Effector memory CD8-positive, alpha-beta T cell (primary cell): ENCODE measurements around the gene TMTC4.
"Not testable (repeated sequence)": the region's sequence is repeated elsewhere in the genome, so short reads cannot be mapped to it uniquely, and the experiment has no call there.

Source experiments
- ATAC-seq: fragments of 150-1000 bp; cut with Tn5 transposase; replicated peaks from 2 replicates; pipeline ENCODE4 v1.10.0; 2021; ENCODE audit warnings: mild to moderate bottlenecking, moderate library complexity
- DNase-seq, 3 experiments: peaks; one replicate each; pipeline ENCODE4 v3.0.0; 2021
- H3K27ac Mint-ChIP-seq, 2 donors: one replicate each; pipeline ENCODE4 v1.8.0; 2022; ENCODE audit warnings: mild to moderate bottlenecking in 2 of 2, mixed read lengths in 2 of 2, moderate library complexity in 2 of 2
- H3K27me3 Mint-ChIP-seq, 2 donors: one replicate each; pipeline ENCODE4 v1.8.0; 2022; ENCODE audit warnings: mixed read lengths in 2 of 2
- H3K36me3 Mint-ChIP-seq: one replicate; pipeline ENCODE4 v1.8.0; 2022; ENCODE audit warnings: mild to moderate bottlenecking, moderate library complexity, mixed read lengths; ENCODE audit not compliant: insufficient read depth
- H3K4me1 Mint-ChIP-seq, 2 donors: one replicate each; pipeline ENCODE4 v1.8.0; 2022; ENCODE audit warnings: low read depth in 2 of 2, mixed read lengths in 2 of 2
- H3K4me3 Mint-ChIP-seq, 2 donors: one replicate each; pipeline ENCODE4 v1.8.0; 2022; ENCODE audit warnings: mild to moderate bottlenecking in 2 of 2, mixed read lengths in 2 of 2, moderate library complexity in 2 of 2
- H3K9me3 Mint-ChIP-seq, 2 donors: one replicate each; pipeline ENCODE4 v1.8.0; 2022; ENCODE audit warnings: mixed read lengths in 2 of 2

The TMTC4 gene

GRCh38 chr13:100634696-100635095 lies 39.9 kb downstream of the TMTC4 start:
- Mint-ChIP-seq H3K4me3 (no peak overlapping the region), H3K27me3 (no peaks in the 10 kb centered on the region), H3K9me3 (no peaks in the 10 kb centered on the region), H3K4me1 (peaks cover 0 to under 1% of the 10 kb centered on the region in 2 donors), H3K27ac (no peak overlapping the region), H3K36me3 (peaks cover 41% of the 10 kb centered on the region)
- DNase-seq = no peak
- ATAC-seq = no peak

GRCh38 chr13:100633461-100633860 lies 41.1 kb downstream of the TMTC4 start:
- Mint-ChIP-seq H3K9me3 (no peaks in the 10 kb centered on the region), H3K27ac (no peak overlapping the region), H3K36me3 (peaks cover 42% of the 10 kb centered on the region), H3K4me1 (peaks cover 0 to 2% of the 10 kb centered on the region in 2 donors), H3K27me3 (no peaks in the 10 kb centered on the region), H3K4me3 (no peak overlapping the region)
- DNase-seq = no peak
- ATAC-seq = no peak

GRCh38 chr13:100630555-100630954 lies 44.0 kb downstream of the TMTC4 start:
- Mint-ChIP-seq H3K27ac (peak overlapping the region; percentile 62 to 67), H3K9me3 (no peaks in the 10 kb centered on the region), H3K36me3 (peaks cover 51% of the 10 kb centered on the region), H3K4me3 (no peak overlapping the region), H3K27me3 (no peaks in the 10 kb centered on the region), H3K4me1 (peaks cover 0 to 2% of the 10 kb centered on the region in 2 donors)
- ATAC-seq (no peak), DNase-seq (no peak)

- Mint-ChIP-seq H3K4me1 (peaks cover 0 to 2% of the 10 kb centered on the region in 2 donors), H3K36me3 (peaks cover 44% of the 10 kb centered on the region), H3K9me3 (no peaks in the 10 kb centered on the region), H3K4me3 (no peak overlapping the region), H3K27ac (no peak overlapping the region), H3K27me3 (no peaks in the 10 kb centered on the region)
- DNase-seq (no peak), ATAC-seq (no peak)
Observed at GRCh38 chr13:100627120-100627519, 47.5 kb downstream of the TMTC4 start.

GRCh38 chr13:100625447-100625846 lies 49.1 kb downstream of the TMTC4 start:
- Mint-ChIP-seq H3K27me3 (no peaks in the 10 kb centered on the region), H3K27ac (no peak overlapping the region), H3K36me3 (peaks cover 41% of the 10 kb centered on the region), H3K4me1 (peaks cover 2% of the 10 kb centered on the region in 2 donors), H3K9me3 (no peaks in the 10 kb centered on the region), H3K4me3 (no peak overlapping the region)
- DNase-seq (no peak), ATAC-seq (no peak)

- H3K36me3 Mint-ChIP-seq = peaks cover 23% of the 10 kb centered on the region
- H3K4me3 Mint-ChIP-seq = no peak overlapping the region
- no peak for DNase-seq
- peaks cover 5 to 8% of the 10 kb centered on the region in 2 donors for H3K4me1 Mint-ChIP-seq
- H3K9me3 Mint-ChIP-seq = no peaks in the 10 kb centered on the region
- H3K27ac Mint-ChIP-seq = no peak overlapping the region
- no peak for ATAC-seq
- H3K27me3 Mint-ChIP-seq = no peaks in the 10 kb centered on the region
Observed at GRCh38 chr13:100620792-100621191, 53.8 kb downstream of the TMTC4 start.

- Mint-ChIP-seq H3K4me3 (no peak overlapping the region), H3K4me1 (peaks cover 5 to 8% of the 10 kb centered on the region in 2 donors), H3K36me3 (peaks cover 17% of the 10 kb centered on the region), H3K27me3 (no peaks in the 10 kb centered on the region), H3K27ac (peak overlapping the region in 1 of 2 donors; percentile 2), H3K9me3 (no peaks in the 10 kb centered on the region)
- DNase-seq = no peak
- no peak for ATAC-seq
Observed at GRCh38 chr13:100619940-100620339, 54.7 kb downstream of the TMTC4 start.

GRCh38 chr13:100618897-100619296 lies 55.7 kb downstream of the TMTC4 start:
- not testable (repeated sequence) for H3K4me3 Mint-ChIP-seq, H3K36me3 Mint-ChIP-seq, H3K27ac Mint-ChIP-seq, H3K4me1 Mint-ChIP-seq, ATAC-seq, H3K27me3 Mint-ChIP-seq, DNase-seq, H3K9me3 Mint-ChIP-seq

- DNase-seq = no peak
- no peak for ATAC-seq
- Mint-ChIP-seq H3K4me1 (peaks cover 13 to 22% of the 10 kb centered on the region in 2 donors), H3K9me3 (no peaks in the 10 kb centered on the region), H3K27ac (peak overlapping the region in 1 of 2 donors; percentile 55), H3K36me3 (no peaks in the 10 kb centered on the region), H3K4me3 (no peak overlapping the region), H3K27me3 (no peaks in the 10 kb centered on the region)
Observed at GRCh38 chr13:100613031-100613430, 61.6 kb downstream of the TMTC4 start.

- peak in 2 of 3 experiments; percentile 7 to 12 for DNase-seq
- H3K36me3 Mint-ChIP-seq = peaks cover 7% of the 10 kb centered on the region
- H3K9me3 Mint-ChIP-seq = no peaks in the 10 kb centered on the region
- H3K27ac Mint-ChIP-seq = peak overlapping the region; percentile 55 to 71
- peak overlapping the region; percentile 20 to 37 for H3K4me3 Mint-ChIP-seq
- peaks cover 14 to 23% of the 10 kb centered on the region in 2 donors for H3K4me1 Mint-ChIP-seq
- peak; percentile 74 for ATAC-seq
- H3K27me3 Mint-ChIP-seq = no peaks in the 10 kb centered on the region
Observed at GRCh38 chr13:100611678-100612492, 62.7 kb downstream of the TMTC4 start.

- ATAC-seq = no peak
- H3K27ac Mint-ChIP-seq = peak overlapping the region; percentile 20 to 55
- H3K4me1 Mint-ChIP-seq = peaks cover 12 to 23% of the 10 kb centered on the region in 2 donors
- DNase-seq = no peak
- no peak overlapping the region for H3K4me3 Mint-ChIP-seq
- peaks cover 8% of the 10 kb centered on the region for H3K36me3 Mint-ChIP-seq
- no peaks in the 10 kb centered on the region for H3K27me3 Mint-ChIP-seq
- no peaks in the 10 kb centered on the region for H3K9me3 Mint-ChIP-seq
Observed at GRCh38 chr13:100610391-100611347, 63.9 kb downstream of the TMTC4 start.

GRCh38 chr13:100608906-100609305 lies 65.7 kb downstream of the TMTC4 start:
- peak overlapping the region; percentile 42 to 88 for H3K27ac Mint-ChIP-seq
- H3K4me1 Mint-ChIP-seq = peaks cover 12 to 23% of the 10 kb centered on the region in 2 donors
- peak overlapping the region in 1 of 2 donors; percentile 32 for H3K4me3 Mint-ChIP-seq
- H3K9me3 Mint-ChIP-seq = no peaks in the 10 kb centered on the region
- no peaks in the 10 kb centered on the region for H3K27me3 Mint-ChIP-seq
- ATAC-seq = peak; percentile 74
- H3K36me3 Mint-ChIP-seq = peaks cover 11% of the 10 kb centered on the region
- DNase-seq = peak in 1 of 3 experiments; percentile 9

- ATAC-seq (no peak), DNase-seq (no peak)
- Mint-ChIP-seq H3K27me3 (no peaks in the 10 kb centered on the region), H3K36me3 (peaks cover 11% of the 10 kb centered on the region), H3K27ac (peak overlapping the region; percentile 42 to 88), H3K4me3 (peak overlapping the region in 1 of 2 donors; percentile 32), H3K9me3 (no peaks in the 10 kb centered on the region), H3K4me1 (peaks cover 12 to 23% of the 10 kb centered on the region in 2 donors)
Observed at GRCh38 chr13:100608489-100608888, 66.1 kb downstream of the TMTC4 start.
